ENCODE data around the gene SLC30A3. TPM values are rescaled to one million over a fixed set of nuclear protein-coding genes. Genes with fewer than 3 reads are reported as not detected.
A peak's percentile ranks its signal among the peaks of the same experiment; 100 is the strongest.

Gene SLC30A3
- total RNA-seq, 2 experiments from 2014 or later: 0.38 to 0.47 TPM

DNA sequence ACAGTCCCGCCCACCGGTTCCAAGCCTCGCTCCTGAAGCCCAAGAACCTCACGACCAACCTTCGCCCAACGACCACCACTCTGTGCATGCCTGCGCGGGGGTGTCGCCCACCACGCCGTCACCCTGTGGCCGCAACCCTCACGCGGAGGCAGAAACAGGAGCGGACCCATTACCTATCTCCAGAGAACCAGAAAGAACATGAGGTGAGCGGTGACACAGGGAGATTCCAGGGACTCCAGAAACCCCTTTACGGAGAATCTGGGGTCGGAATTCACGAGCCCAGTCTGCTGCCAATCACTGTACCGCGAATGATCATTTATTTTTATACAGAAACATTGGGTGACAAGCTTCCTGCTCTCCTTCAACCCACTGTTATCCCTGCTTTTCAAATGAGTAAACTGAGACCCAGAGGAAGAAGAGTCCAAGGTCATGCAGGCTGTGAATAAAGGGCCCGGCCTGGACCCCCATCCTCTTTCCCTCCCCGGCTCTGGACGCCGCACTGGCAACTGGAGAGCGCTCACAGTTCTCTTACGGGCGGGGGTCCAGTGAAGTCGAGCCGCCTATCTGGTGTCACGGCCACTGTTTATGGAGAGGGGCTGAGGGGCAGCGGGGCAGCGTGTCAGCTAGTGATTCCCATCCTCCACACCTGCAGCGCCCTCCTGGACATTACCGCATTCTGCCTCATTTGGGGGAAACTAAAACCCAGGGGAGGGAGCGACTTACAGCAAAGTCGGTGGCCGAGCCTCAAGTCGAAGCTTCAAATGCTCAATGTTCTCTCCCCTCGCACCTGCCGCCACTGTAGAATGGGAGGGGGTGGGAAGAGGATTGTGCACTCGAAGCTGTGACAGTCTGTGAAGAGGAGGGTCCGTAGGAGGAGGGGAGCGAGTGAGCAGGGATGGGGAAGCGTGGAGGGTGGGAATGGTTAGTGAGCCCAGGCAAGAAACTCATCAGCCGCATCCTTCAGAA, 723 bp upstream of the SLC30A3 start:
- Mint-ChIP-seq H3K27ac (no peak overlapping the region), H3K27me3 (peaks cover 42% of the 10 kb centered on the region), H3K4me1 (peaks cover 22% of the 10 kb centered on the region), H3K4me3 (peak overlapping the region; percentile 61), H3K9me3 (ENCODE audit: low read depth) (no peaks in the 10 kb centered on the region), H3K36me3 (no peaks in the 10 kb centered on the region)
- CTCF ChIA-PET: interaction anchor here (0.8 to 6.4 kb wide), 9 partner anchors 9 to 417 kb away, joined by 3 to 65 read pairs (median 5); partner anchors contain the start of gene TRIM54
- DNase-seq: no peak
- no peak for ATAC-seq

DNA sequence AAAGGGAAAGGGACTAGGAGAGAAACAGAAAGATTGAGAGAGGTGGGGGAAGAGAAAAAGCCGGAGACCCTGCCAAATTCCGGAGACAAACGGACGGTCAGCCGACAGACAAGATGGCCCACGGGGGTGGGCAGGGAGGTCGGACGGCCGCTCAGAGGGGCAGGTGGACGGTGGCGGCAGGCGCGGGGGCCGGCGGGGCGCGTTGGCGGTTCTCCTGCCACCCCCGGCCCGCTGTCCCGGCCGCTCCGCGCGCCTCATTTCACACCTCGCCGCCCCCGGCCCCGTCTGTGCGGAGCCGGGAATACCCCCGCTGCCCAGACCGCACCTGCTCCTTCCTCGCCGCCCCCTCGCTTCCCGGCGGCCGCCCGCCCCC, 935 bp downstream of the SLC30A3 start:
- no peak overlapping the region for H3K4me3 Mint-ChIP-seq
- H3K4me1 Mint-ChIP-seq: peaks cover 22% of the 10 kb centered on the region
- H3K27ac Mint-ChIP-seq: no peak overlapping the region
- CTCF ChIA-PET: interaction anchor here (1.8 to 6.4 kb wide), 3 partner anchors 18 to 92 kb away, joined by 5 to 65 read pairs (median 9); partner anchors contain the start of gene TRIM54
- ATAC-seq (no peak), DNase-seq (no peak)
- H3K36me3 Mint-ChIP-seq: no peaks in the 10 kb centered on the region
- peaks cover 50% of the 10 kb centered on the region for H3K27me3 Mint-ChIP-seq
- H3K9me3 Mint-ChIP-seq (ENCODE audit: low read depth): no peaks in the 10 kb centered on the region

DNA sequence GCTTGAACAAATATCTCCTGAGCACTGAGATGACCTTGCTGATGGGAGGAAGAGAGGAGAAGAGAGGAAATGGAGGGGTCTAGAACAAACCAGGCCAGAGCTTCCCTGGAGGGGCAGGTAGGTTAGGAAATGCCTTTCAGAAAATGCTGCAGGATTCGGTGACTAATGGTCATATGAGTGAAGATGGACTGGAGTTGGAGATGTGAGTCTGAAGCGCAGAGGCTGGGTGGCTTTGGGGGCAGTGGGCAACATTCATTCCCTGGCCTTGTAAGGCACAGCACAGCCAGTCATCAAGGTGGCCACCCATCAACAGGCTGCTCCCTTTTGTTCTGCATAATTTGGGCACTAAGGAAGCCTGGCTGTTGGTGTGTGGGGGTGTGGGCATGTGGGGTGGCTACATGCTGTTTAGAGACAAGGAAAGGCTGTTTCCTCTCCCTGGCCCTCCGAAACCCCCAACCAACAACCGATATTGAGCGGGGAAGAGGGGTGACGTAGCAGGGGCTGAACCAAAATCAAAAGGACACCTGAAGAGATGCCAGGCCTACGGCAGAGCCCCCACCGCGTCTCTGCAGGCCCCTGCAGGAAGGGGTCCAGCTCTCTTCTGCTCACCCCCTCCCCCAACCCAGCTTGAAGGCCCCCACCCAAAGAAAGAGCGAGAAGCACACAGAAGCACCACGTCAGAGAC, 1.5 kb downstream of the SLC30A3 start:
- H3K27ac Mint-ChIP-seq: no peak overlapping the region
- no peaks in the 10 kb centered on the region for H3K36me3 Mint-ChIP-seq
- H3K9me3 Mint-ChIP-seq (ENCODE audit: low read depth): no peaks in the 10 kb centered on the region
- ATAC-seq: no peak
- CTCF ChIA-PET: interaction anchor here (2.6 to 6.4 kb wide), 2 partner anchors 19 to 42 kb away, joined by 9 to 65 read pairs; partner anchors contain the start of gene TRIM54
- H3K4me1 Mint-ChIP-seq: peaks cover 22% of the 10 kb centered on the region
- DNase-seq: no peak
- peaks cover 55% of the 10 kb centered on the region for H3K27me3 Mint-ChIP-seq
- H3K4me3 Mint-ChIP-seq: no peak overlapping the region

DNA sequence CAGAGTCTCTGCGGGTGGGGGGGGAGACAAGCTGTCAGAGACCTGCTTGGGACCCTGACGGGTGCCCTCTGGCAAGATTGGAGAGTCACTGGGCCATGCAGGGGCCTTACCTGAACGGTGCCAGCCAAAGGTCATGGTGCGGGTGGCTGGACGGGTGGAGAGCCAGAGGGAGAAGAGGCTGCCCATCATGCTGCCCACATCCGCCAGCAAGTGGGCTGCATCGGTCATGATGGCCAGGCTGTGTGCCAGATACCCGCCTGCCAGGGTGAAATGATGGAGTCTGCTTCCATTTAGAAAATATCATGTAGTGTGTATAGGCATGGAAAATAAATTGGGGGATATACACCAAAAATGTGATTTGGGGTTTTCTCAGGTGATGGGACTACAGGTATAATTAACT, 4.8 kb downstream of the SLC30A3 start:
- no peaks in the 10 kb centered on the region for H3K9me3 Mint-ChIP-seq (ENCODE audit: low read depth)
- no peak for ATAC-seq
- H3K27ac Mint-ChIP-seq: no peak overlapping the region
- no peak for DNase-seq
- no peaks in the 10 kb centered on the region for H3K36me3 Mint-ChIP-seq
- peaks cover 2% of the 10 kb centered on the region for H3K4me1 Mint-ChIP-seq
- peaks cover 61% of the 10 kb centered on the region for H3K27me3 Mint-ChIP-seq
- H3K4me3 Mint-ChIP-seq: no peak overlapping the region
- CTCF ChIA-PET: no interaction called here

DNA sequence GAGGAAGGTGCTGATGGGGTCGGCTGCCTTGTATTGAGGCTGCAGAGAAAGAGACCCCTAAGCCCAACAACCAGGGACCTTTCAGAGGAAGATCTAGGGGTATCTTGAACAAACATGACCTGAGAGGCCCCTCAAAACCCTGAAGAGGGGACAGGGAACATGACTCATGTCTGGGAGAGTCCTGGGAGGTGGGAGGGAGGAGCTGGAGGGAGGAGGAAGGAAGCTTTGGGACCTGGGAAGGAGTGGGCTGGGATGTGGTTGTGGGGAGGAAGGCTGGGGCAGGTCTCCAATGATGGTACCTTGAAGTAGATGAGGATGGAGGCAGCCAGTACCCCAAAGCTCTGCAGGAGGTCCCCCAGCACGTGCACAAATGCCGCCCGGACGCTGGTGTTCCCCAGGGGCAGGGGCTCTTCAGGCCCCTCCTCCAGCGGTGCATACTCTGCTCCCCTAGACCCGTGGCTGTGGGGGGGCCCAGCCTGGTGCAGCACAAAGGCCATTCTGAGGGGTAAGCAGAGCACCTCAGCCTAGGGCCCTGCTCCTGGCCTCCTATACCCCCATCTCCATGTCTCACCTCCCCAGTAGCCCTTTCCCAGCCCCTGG, 5.9 kb downstream of the SLC30A3 start:
- no peak for ATAC-seq
- Mint-ChIP-seq H3K36me3 (no peaks in the 10 kb centered on the region), H3K27me3 (peaks cover 60% of the 10 kb centered on the region), H3K4me1 (peaks cover 2% of the 10 kb centered on the region), H3K4me3 (no peak overlapping the region), H3K9me3 (ENCODE audit: low read depth) (no peaks in the 10 kb centered on the region), H3K27ac (no peak overlapping the region)
- DNase-seq: no peak
- CTCF ChIA-PET: interaction anchor here (1.1 kb wide), 1 partner anchor 8 kb away, joined by 4 read pairs; no protein-coding TSS in a partner anchor

DNA sequence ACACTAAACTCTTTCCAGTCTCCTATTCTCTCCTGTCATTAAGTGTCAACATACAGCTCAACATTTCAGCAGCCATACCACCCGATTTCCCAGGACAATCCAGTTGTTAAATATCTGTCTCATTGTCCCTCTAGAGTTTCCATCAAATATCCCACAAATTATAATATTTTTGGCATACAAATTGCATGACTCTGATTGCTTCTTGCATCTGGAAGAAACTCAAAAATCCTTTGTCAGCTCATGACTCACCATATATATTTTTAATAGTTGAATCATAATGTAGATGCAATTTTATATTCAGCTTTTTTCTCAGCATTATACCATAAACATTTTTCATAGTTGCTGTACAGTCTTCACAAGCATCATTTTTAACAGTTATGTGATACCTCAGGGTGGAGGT, 7.2 kb downstream of the SLC30A3 start:
- Mint-ChIP-seq H3K27me3 (peaks cover 51% of the 10 kb centered on the region), H3K36me3 (no peaks in the 10 kb centered on the region), H3K4me3 (no peak overlapping the region), H3K4me1 (no peaks in the 10 kb centered on the region), H3K27ac (no peak overlapping the region), H3K9me3 (ENCODE audit: low read depth) (no peaks in the 10 kb centered on the region)
- DNase-seq: no peak
- ATAC-seq: no peak
- CTCF ChIA-PET: interaction anchor here (1.1 kb wide), 1 partner anchor 10 kb away, joined by 4 read pairs; no protein-coding TSS in a partner anchor

DNA sequence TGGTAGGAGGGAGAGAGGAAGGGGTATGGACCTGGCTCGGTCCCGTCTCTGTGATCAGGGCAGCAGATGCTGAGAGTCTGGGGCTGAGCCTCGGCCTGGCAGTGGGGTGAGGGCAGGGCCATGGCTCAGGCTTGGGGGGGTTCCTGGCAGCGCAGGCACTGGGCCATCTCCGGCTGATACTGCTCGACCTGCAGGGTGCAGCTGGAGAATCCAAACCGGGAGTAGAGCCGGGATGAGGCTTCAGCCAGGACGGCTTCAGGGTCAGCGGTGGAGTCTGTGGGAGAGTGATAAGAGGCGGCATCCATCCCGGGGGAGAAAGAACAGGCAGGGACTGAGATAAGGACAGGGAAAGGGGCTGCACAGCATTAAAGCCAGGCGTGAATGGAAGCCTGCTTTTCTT, 7.7 kb downstream of the SLC30A3 start:
- Mint-ChIP-seq H3K4me1 (no peaks in the 10 kb centered on the region), H3K9me3 (ENCODE audit: low read depth) (no peaks in the 10 kb centered on the region), H3K27ac (no peak overlapping the region), H3K27me3 (peaks cover 46% of the 10 kb centered on the region), H3K4me3 (no peak overlapping the region), H3K36me3 (no peaks in the 10 kb centered on the region)
- DNase-seq: no peak
- CTCF ChIA-PET: no interaction called here
- no peak for ATAC-seq

DNA sequence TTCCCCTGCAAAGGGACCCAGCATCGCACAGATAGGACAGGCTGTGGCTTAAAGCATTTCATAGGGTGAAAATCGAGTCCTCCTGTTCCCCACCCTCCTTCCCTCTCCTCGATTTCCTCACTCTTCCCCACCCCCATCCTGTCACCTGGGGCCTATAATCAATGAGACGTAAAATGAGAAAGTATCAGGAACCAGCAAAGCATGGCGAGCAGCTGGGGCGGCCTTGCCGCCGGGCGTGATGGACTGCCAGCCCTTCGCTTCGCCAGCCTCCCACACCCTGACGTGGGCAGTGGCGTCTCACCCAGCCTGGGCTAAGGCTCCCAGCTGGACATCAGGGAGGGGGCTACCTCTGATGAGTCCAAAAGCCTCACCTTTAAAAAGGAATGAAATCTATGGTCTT, 11.1 kb downstream of the SLC30A3 start:
- H3K9me3 Mint-ChIP-seq (ENCODE audit: low read depth): no peaks in the 10 kb centered on the region
- DNase-seq (no peak), ATAC-seq (no peak)
- H3K36me3 Mint-ChIP-seq: no peaks in the 10 kb centered on the region
- H3K4me3 Mint-ChIP-seq: no peak overlapping the region
- H3K27me3 Mint-ChIP-seq: peaks cover 36% of the 10 kb centered on the region
- CTCF ChIA-PET: interaction anchor here (1.1 to 5.9 kb wide), 4 partner anchors 13 to 82 kb away, joined by 3 to 51 read pairs (median 12); partner anchors contain the start of gene TRIM54
- no peaks in the 10 kb centered on the region for H3K4me1 Mint-ChIP-seq
- no peak overlapping the region for H3K27ac Mint-ChIP-seq

DNA sequence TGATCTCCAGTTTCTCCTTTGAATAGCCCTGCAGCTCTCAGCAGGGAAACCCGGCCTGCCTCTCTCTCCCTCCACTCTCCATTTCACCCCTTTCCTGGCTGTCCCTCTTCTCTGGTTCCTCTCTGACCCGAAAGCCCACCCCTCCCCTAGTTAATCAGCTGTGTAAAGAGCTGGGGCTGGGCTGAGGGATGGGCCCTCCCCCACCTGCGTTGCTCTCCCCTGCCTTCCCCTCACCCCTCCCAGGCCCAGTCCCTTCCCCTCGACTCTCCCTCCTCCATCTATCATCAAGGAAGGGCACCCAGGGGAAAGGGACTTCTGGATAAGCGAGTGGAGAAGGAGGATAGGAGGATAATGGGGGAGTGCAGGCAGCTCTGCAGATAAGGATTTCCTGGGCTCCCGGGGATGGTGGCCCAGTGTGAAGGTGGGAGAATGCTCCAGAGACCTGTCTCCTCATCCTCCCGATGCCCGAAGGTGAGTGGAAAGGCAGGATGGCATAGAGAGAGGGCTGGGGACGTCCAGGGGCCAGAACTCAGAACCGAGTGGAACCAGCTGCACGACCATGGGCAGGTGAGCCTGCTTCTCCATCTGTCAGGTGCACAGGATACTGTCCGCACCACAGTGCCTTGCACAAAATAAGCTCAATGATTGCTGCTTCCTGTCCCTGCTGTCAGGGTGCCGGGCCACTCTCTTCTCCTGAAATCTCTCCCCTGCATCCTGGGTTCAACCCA, 12.0 kb downstream of the SLC30A3 start:
- H3K27me3 Mint-ChIP-seq: peaks cover 27% of the 10 kb centered on the region
- H3K4me3 Mint-ChIP-seq: no peak overlapping the region
- H3K4me1 Mint-ChIP-seq: no peaks in the 10 kb centered on the region
- no peak overlapping the region for H3K27ac Mint-ChIP-seq
- ATAC-seq (no peak), DNase-seq (no peak)
- H3K36me3 Mint-ChIP-seq: no peaks in the 10 kb centered on the region
- CTCF ChIA-PET: interaction anchor here (0.8 to 5.9 kb wide), 6 partner anchors 14 to 81 kb away, joined by 3 to 51 read pairs (median 6); partner anchors contain the start of gene TRIM54
- H3K9me3 Mint-ChIP-seq (ENCODE audit: low read depth): no peaks in the 10 kb centered on the region

DNA sequence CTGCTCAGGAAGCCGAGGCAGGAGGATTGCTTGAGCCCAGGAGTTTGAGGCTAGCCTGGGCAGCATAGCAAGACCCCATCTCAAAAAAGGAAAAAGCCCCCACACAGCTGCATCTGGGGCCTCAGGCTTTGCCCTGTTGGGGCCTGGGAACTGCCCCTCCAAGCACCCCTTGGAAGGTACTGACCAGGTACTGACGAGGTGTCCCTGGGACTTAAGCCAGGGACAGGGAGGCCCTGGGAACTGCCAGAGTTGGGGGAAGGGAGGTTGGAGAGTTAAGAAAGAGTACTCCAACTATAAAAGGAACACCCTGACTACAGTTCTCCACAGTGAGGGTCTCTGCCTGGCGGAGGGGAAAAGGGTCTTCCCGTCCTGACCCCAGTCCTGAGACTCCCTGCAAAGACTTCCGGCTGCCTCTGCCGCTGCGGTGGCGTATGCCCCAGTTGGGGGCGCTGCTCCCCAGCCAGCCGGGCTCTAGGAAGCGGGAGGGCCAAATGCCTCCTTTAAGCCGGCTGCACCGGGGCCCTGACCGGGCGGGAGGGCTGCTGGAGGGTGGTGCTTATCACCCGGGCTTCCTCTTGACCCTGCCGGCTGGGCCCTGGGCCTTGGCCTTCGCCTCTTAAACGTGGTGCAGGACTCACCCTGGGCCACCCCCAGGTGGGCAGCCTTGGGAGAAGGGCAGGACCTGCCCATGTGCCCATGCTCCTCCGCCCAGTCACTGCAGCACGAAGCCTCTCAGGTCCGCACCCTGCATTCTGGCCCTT, 12.8 kb downstream of the SLC30A3 start:
- no peak overlapping the region for H3K4me3 Mint-ChIP-seq
- no peaks in the 10 kb centered on the region for H3K4me1 Mint-ChIP-seq
- CTCF ChIA-PET: interaction anchor here (0.7 to 5.9 kb wide), 8 partner anchors 15 to 121 kb away, joined by 3 to 51 read pairs (median 4); partner anchors contain the start of gene TRIM54
- ATAC-seq (peak; percentile 83), DNase-seq (peak; percentile 70)
- H3K36me3 Mint-ChIP-seq: no peaks in the 10 kb centered on the region
- no peaks in the 10 kb centered on the region for H3K9me3 Mint-ChIP-seq (ENCODE audit: low read depth)
- H3K27me3 Mint-ChIP-seq: peaks cover 22% of the 10 kb centered on the region
- H3K27ac Mint-ChIP-seq: no peak overlapping the region

DNA sequence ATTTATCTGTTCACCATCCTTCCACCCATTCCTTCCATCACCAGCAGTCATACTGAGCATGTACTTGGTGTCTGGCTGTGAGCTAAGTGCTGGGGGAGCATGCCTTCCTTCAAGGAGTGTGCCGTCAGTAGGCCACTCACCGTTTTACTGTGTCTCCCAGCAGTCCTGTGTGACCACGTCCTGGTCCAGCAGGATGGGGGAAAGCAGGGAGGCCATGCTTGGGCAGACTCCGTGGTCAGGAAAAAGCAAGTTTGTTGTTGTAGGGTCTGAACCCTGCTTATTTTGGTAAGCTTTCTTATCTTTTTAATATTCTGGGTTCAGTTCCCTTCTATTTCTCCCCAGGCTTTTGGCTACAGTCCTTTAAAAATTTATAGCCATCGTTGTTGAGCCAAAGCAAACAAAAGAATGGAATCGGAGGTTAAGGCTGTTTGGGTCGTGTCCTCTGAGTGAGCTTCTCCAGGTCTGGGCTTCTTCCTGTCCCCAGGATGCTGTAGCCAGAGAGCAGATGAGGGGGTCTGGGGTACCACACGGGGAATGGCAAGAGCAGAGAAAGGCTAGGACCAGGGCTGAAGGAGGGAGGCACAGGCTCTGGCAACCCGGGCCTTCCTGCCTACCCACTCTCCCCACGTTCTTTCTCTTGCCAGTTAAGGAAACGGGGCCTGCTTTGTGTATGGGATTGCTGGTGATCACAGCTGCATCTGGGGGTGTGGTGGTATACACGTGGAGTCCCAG, 13.5 kb downstream of the SLC30A3 start:
- ATAC-seq: no peak
- no peaks in the 10 kb centered on the region for H3K36me3 Mint-ChIP-seq
- DNase-seq: no peak
- H3K27me3 Mint-ChIP-seq: peaks cover 15% of the 10 kb centered on the region
- H3K4me1 Mint-ChIP-seq: no peaks in the 10 kb centered on the region
- no peak overlapping the region for H3K27ac Mint-ChIP-seq
- H3K4me3 Mint-ChIP-seq: no peak overlapping the region
- CTCF ChIA-PET: interaction anchor here (0.7 to 5.9 kb wide), 9 partner anchors 10 to 122 kb away, joined by 3 to 51 read pairs (median 3); partner anchors contain the start of gene TRIM54
- H3K9me3 Mint-ChIP-seq (ENCODE audit: low read depth): no peaks in the 10 kb centered on the region
